BJ (cell line): ENCODE results near the gene HHLA2. TPM values are rescaled to one million over a fixed set of nuclear protein-coding genes. Genes with fewer than 3 reads are reported as not detected.
"Not testable (repeated sequence)": the region's sequence is repeated elsewhere in the genome, so short reads cannot be mapped to it uniquely, and the experiment has no call there.

Experiments used
- CTCF ChIA-PET: fragments of 350-600 bp; formaldehyde crosslinking; extraction: SDS; loops from one replicate; lab custom pipeline; 2021; ENCODE audit warnings: antibody characterized with exemption, inconsistent platforms; lab: Yijun Ruan, JAX
- POLR2A ChIA-PET: fragments of 300-600 bp; sonication (Branson Sonifier 250); formaldehyde crosslinking; extraction: SDS; loops from one replicate; lab custom pipeline; 2021; ENCODE audit warnings: antibody characterized with exemption; lab: Charles Lee
- DNase-seq: peaks from one replicate; pipeline ENCODE4 v3.0.0-alpha.2; 2011; ENCODE audit warnings: low read depth
- H3K27me3 ChIP-seq: 2 replicates; pipeline ENCODE4 v1.6.0; 2011; ENCODE audit warnings: low read length; ENCODE audit not compliant: control insufficient read depth, insufficient read depth
- H3K36me3 ChIP-seq: 2 replicates; pipeline ENCODE4 v1.5.1; 2011; ENCODE audit warnings: low read length; ENCODE audit not compliant: control insufficient read depth, insufficient read depth
- H3K4me3 ChIP-seq: 2 replicates; pipeline ENCODE4 v1.5.1; 2011; ENCODE audit warnings: low read depth, mild to moderate bottlenecking, control low read depth, low read length
- CTCF ChIP-seq: IDR thresholded peaks from 2 replicates; pipeline ENCODE4 v1.5.1; 2011; ENCODE audit warnings: low read depth, mild to moderate bottlenecking, control low read depth, inconsistent platforms, low read length, moderate library complexity; ENCODE audit not compliant: insufficient read depth
- polyA plus RNA-seq: library from polyadenylated mRNA; depleted of rRNA; stranded (reverse); fragments of >200 nt; gene quantifications from 2 replicates; pipeline ENCODE4 v1.2.3, GENCODE V29; 2011

HHLA2 gene
- polyA plus RNA-seq, 1 experiment = not detected

GRCh38 chr3:108285176-108285575 lies 11.2 kb upstream of the HHLA2 start:
- POLR2A ChIA-PET = no interaction called here
- Histone ChIP-seq H3K36me3 (no peaks in the 10 kb centered on the region), H3K4me3 (no peak overlapping the region), H3K27me3 (no peaks in the 10 kb centered on the region; the same call in 1 of the 2 replicates)
- no peak for TF ChIP-seq CTCF
- CTCF ChIA-PET = no interaction called here
- DNase-seq = no peak

- DNase-seq = no peak
- no peak for TF ChIP-seq CTCF
- ChIA-PET CTCF (no interaction called here), POLR2A (no interaction called here)
- no peak overlapping the region for H3K4me3 ChIP-seq
- no peaks in the 10 kb centered on the region; the same call in 1 of the 2 replicates for H3K27me3 ChIP-seq
- no peaks in the 10 kb centered on the region for H3K36me3 ChIP-seq
These were observed 9.2 kb upstream of the HHLA2 start for GRCh38 chr3:108287146-108287545.

GRCh38 chr3:108288193-108288592 lies 8.2 kb upstream of the HHLA2 start:
- POLR2A ChIA-PET, DNase-seq, H3K4me3 ChIP-seq, H3K36me3 ChIP-seq, H3K27me3 ChIP-seq: not testable (repeated sequence)
- CTCF ChIA-PET = interaction anchor here (0.6 kb wide), 1 partner anchor 387 kb away, joined by 3 read pairs; no protein-coding TSS in a partner anchor

- TF ChIP-seq CTCF = no peak
- H3K36me3 ChIP-seq = no peaks in the 10 kb centered on the region
- ChIA-PET POLR2A (no interaction called here), CTCF (no interaction called here)
- no peak for DNase-seq
- H3K4me3 ChIP-seq = no peak overlapping the region
- no peaks in the 10 kb centered on the region; the same call in 1 of the 2 replicates for H3K27me3 ChIP-seq
These were observed 7.2 kb upstream of the HHLA2 start for GRCh38 chr3:108289159-108289558.

- DNase-seq = no peak
- POLR2A ChIA-PET = no interaction called here
- CTCF ChIA-PET = no interaction called here
- TF ChIP-seq CTCF = no peak
- Histone ChIP-seq H3K4me3 (no peak overlapping the region), H3K36me3 (no peaks in the 10 kb centered on the region), H3K27me3 (no peaks in the 10 kb centered on the region; the same call in 1 of the 2 replicates)
These were observed 3.9 kb upstream of the HHLA2 start for GRCh38 chr3:108292450-108292849.

- no peak for DNase-seq
- TF ChIP-seq CTCF = no peak
- ChIA-PET CTCF (no interaction called here), POLR2A (no interaction called here)
- Histone ChIP-seq H3K4me3 (no peak overlapping the region), H3K27me3 (no peaks in the 10 kb centered on the region; the same call in 1 of the 2 replicates), H3K36me3 (no peaks in the 10 kb centered on the region)
These were observed 3.4 kb upstream of the HHLA2 start for GRCh38 chr3:108292905-108293328.
